H9 (cell line): ENCODE results near the gene WNT3. TPM values are rescaled to one million over a fixed set of nuclear protein-coding genes. Genes with fewer than 3 reads are reported as not detected.

Experiments used
- DNase-seq: peaks from one replicate; pipeline ENCODE4 v3.0.0-alpha.2; 2017
- H2AFZ ChIP-seq: one replicate; pipeline ENCODE4 v1.6.1; 2013; ENCODE audit warnings: mild to moderate bottlenecking, low read length, control low read depth, moderate library complexity
- H2AK5ac ChIP-seq: 2 replicates; pipeline ENCODE4 v1.6.1; 2013; ENCODE audit warnings: low read length, control low read depth, mixed read lengths; ENCODE audit not compliant: insufficient read length
- H2BK120ac ChIP-seq: one replicate; pipeline ENCODE4 v1.6.1; 2013; ENCODE audit warnings: low read depth, mild to moderate bottlenecking, low read length, control low read depth, inconsistent platforms; ENCODE audit not compliant: poor library complexity, severe bottlenecking
- H2BK12ac ChIP-seq: 2 replicates; pipeline ENCODE4 v1.6.1; 2013; ENCODE audit warnings: low read length, control low read depth, mixed read lengths, low read depth; ENCODE audit not compliant: insufficient read length
- H2BK15ac ChIP-seq: 2 replicates; pipeline ENCODE4 v1.6.1; 2013; ENCODE audit warnings: low read depth, low read length, control low read depth
- H2BK20ac ChIP-seq: one replicate; pipeline ENCODE4 v1.6.1; 2013; ENCODE audit warnings: low read depth, mild to moderate bottlenecking, low read length, control low read depth, inconsistent platforms; ENCODE audit not compliant: poor library complexity, severe bottlenecking
- H2BK5ac ChIP-seq: 2 replicates; pipeline ENCODE4 v1.6.1; 2013; ENCODE audit warnings: low read length, control low read depth, mixed read lengths; ENCODE audit not compliant: insufficient read length
- H3K14ac ChIP-seq: 2 replicates; pipeline ENCODE4 v1.6.1; 2013; ENCODE audit warnings: low read length, control low read depth; ENCODE audit not compliant: insufficient read depth
- H3K18ac ChIP-seq: 2 replicates; pipeline ENCODE4 v1.6.1; 2013; ENCODE audit warnings: low read depth, mild to moderate bottlenecking, mixed read lengths, low read length, control low read depth; ENCODE audit not compliant: insufficient read length
- H3K23ac ChIP-seq: 2 replicates; pipeline ENCODE4 v1.6.1; 2013; ENCODE audit warnings: low read length, control low read depth, mixed read lengths, low read depth; ENCODE audit not compliant: insufficient read length
- H3K23me2 ChIP-seq: 2 replicates; pipeline ENCODE4 v1.6.1; 2013; ENCODE audit warnings: low read depth, mild to moderate bottlenecking, mixed read lengths, low read length, control low read depth; ENCODE audit not compliant: insufficient read length, poor library complexity, severe bottlenecking
- H3K27ac ChIP-seq: 2 replicates; pipeline ENCODE4 v1.5.1; 2013; ENCODE audit warnings: low read length, control low read depth, mixed read lengths, low read depth; ENCODE audit not compliant: insufficient read length
- H3K27me3 ChIP-seq: 2 replicates; pipeline ENCODE4 v1.6.1; 2013; ENCODE audit warnings: low read length, control low read depth, inconsistent platforms; ENCODE audit not compliant: insufficient read depth
- H3K4ac ChIP-seq: 2 replicates; pipeline ENCODE4 v1.6.1; 2013; ENCODE audit warnings: low read depth, mild to moderate bottlenecking, control low read depth, inconsistent platforms, low read length, moderate library complexity
- H3K4me1 ChIP-seq: 2 replicates; pipeline ENCODE4 v1.6.1; 2013; ENCODE audit warnings: low read length, control low read depth, inconsistent platforms; ENCODE audit not compliant: insufficient read depth
- H3K4me2 ChIP-seq: 2 replicates; pipeline ENCODE4 v1.6.1; 2013; ENCODE audit warnings: low read length, control low read depth, mixed read lengths; ENCODE audit not compliant: insufficient read length, insufficient read depth
- H3K56ac ChIP-seq: 2 replicates; pipeline ENCODE4 v1.6.1; 2013; ENCODE audit warnings: low read depth, mild to moderate bottlenecking, mixed read lengths, low read length, control low read depth; ENCODE audit not compliant: insufficient read length
- H3K79me1 ChIP-seq: 2 replicates; pipeline ENCODE4 v1.6.1; 2013; ENCODE audit warnings: low read depth, mild to moderate bottlenecking, moderate library complexity, low read length, control low read depth, inconsistent platforms; ENCODE audit not compliant: insufficient read depth, poor library complexity, severe bottlenecking
- H3K79me2 ChIP-seq: 2 replicates; pipeline ENCODE4 v1.6.1; 2013; ENCODE audit warnings: low read length, control low read depth, inconsistent platforms; ENCODE audit not compliant: insufficient read depth
- H3K9ac ChIP-seq: 2 replicates; pipeline ENCODE4 v1.6.1; 2013; ENCODE audit warnings: low read length, control low read depth, mixed read lengths; ENCODE audit not compliant: insufficient read length; ENCODE audit errors: extremely low read depth
- H3K9me3 ChIP-seq: one replicate; pipeline ENCODE4 v1.6.1; 2013; ENCODE audit warnings: low read depth, low read length, inconsistent platforms; ENCODE audit not compliant: control insufficient read depth
- H3T11ph ChIP-seq: one replicate; pipeline ENCODE4 v1.6.1; 2013; ENCODE audit warnings: mild to moderate bottlenecking, low read length, control low read depth, inconsistent platforms
- H4K20me1 ChIP-seq: one replicate; pipeline ENCODE4 v1.6.1; 2013; ENCODE audit not compliant: control insufficient read depth, insufficient read length, insufficient read depth
- H4K5ac ChIP-seq: 2 replicates; pipeline ENCODE4 v1.6.1; 2013; ENCODE audit warnings: low read depth, mild to moderate bottlenecking, mixed read lengths, low read length, control low read depth; ENCODE audit not compliant: insufficient read length
- H4K8ac ChIP-seq: replicated peaks from 2 replicates; pipeline ENCODE4 v1.6.1; 2013; ENCODE audit warnings: low read length, control low read depth, mixed read lengths, low read depth; ENCODE audit not compliant: insufficient read length
- H4K91ac ChIP-seq: 2 replicates; pipeline ENCODE4 v1.6.1; 2013; ENCODE audit warnings: low read depth, mild to moderate bottlenecking, moderate library complexity, mixed read lengths, low read length, control low read depth; ENCODE audit not compliant: insufficient read length
- H3K27ac Mint-ChIP-seq, 3 experiments: 2 replicates in 2 of 3; 3 replicates in 1 of 3; pipeline ENCODE4 v1.8.0; 2020 to 2021; ENCODE audit warnings: mixed read lengths in 3 of 3, mild to moderate bottlenecking in 1 of 3, moderate library complexity in 1 of 3
- H3K27me3 Mint-ChIP-seq: 2 replicates; pipeline ENCODE4 v1.8.0; 2021; ENCODE audit warnings: low read depth, mild to moderate bottlenecking, moderate library complexity, mixed read lengths
- H3K36me3 Mint-ChIP-seq, 3 experiments: 2 replicates in 2 of 3; 3 replicates in 1 of 3; pipeline ENCODE4 v1.8.0; 2020 to 2021; ENCODE audit warnings: low read depth in 3 of 3, mixed read lengths in 3 of 3; ENCODE audit not compliant: insufficient read depth in 1 of 3
- H3K4me1 Mint-ChIP-seq, 2 experiments: 2 replicates each; pipeline ENCODE4 v1.8.0; 2020; ENCODE audit warnings: mixed read lengths in 2 of 2
- H3K4me3 Mint-ChIP-seq, 2 experiments: 2 replicates in 1 of 2; 3 replicates in 1 of 2; pipeline ENCODE4 v1.8.0; 2020 to 2021; ENCODE audit warnings: mild to moderate bottlenecking in 2 of 2, mixed read lengths in 2 of 2, moderate library complexity in 1 of 2
- H3K9me3 Mint-ChIP-seq, 2 experiments: 2 replicates in 1 of 2; 3 replicates in 1 of 2; pipeline ENCODE4 v1.8.0; 2020; ENCODE audit warnings: mild to moderate bottlenecking in 2 of 2, mixed read lengths in 2 of 2, moderate library complexity in 1 of 2
- CTCF ChIP-seq: fragments of 200-600 bp; sonication (generic); conservative IDR thresholded peaks from 3 replicates; pipeline ENCODE4 v1.8.0; 2021; ENCODE audit warnings: antibody characterized with exemption, mild to moderate bottlenecking
- WGBS: extraction: QIAGEN DNeasy Blood & Tissue Kit; methylation state at CpG from one replicate; pipeline ENCODE4 v1.1.7; 2013; ENCODE audit warnings: missing lambda C conversion rate, low lambda C conversion rate, mixed read lengths; ENCODE audit not compliant: insufficient read length; ENCODE audit errors: extremely low coverage; 5-methylcytosine and 5-hydroxymethylcytosine counted together
- total RNA-seq: library from RNA; stranded (reverse); gene quantifications from 2 replicates; pipeline ENCODE4 v1.2.1, GENCODE V29; 2021

Gene WNT3
- total RNA-seq, 1 experiment from 2014 or later, result 22.4 TPM

- Histone ChIP-seq H2BK15ac (no peak overlapping the region), H3K18ac (no peak overlapping the region), H3K79me2 (no peaks in the 10 kb centered on the region), H3K27ac (no peak overlapping the region), H3K79me1 (no peaks in the 10 kb centered on the region), H4K20me1 (no peaks in the 10 kb centered on the region), H3T11ph (no peak overlapping the region), H3K4ac (no peak overlapping the region), H3K4me2 (no peak overlapping the region), H2BK5ac (no peak overlapping the region), H2BK20ac (no peak overlapping the region), H4K91ac (no peak overlapping the region), H4K8ac (no peak overlapping the region), H3K14ac (no peak overlapping the region; the same call in 1 of the 2 replicates), H2AFZ (no peak overlapping the region), H3K9ac (no peak overlapping the region), H3K9me3 (no peaks in the 10 kb centered on the region), H3K27me3 (no peaks in the 10 kb centered on the region), H2AK5ac (no peak overlapping the region), H3K4me1 (no peaks in the 10 kb centered on the region), H2BK12ac (no peak overlapping the region), H4K5ac (no peak overlapping the region), H3K23ac (no peak overlapping the region), H2BK120ac (no peak overlapping the region), H3K23me2 (no peaks in the 10 kb centered on the region), H3K56ac (no peak overlapping the region)
- TF ChIP-seq CTCF, result no peak
- peak overlapping the region in 1 of 2 experiments; percentile 35; a peak in 1 of 5 replicates for H3K4me3 Mint-ChIP-seq
- H3K4me1 Mint-ChIP-seq, result peaks cover 34 to 43% of the 10 kb centered on the region in 2 experiments
- H3K36me3 Mint-ChIP-seq, result no peaks in the 10 kb centered on the region; a peak in 1 of 7 replicates
- H3K27me3 Mint-ChIP-seq, result peaks cover 38% of the 10 kb centered on the region
- H3K27ac Mint-ChIP-seq, result no peak overlapping the region
- peak; percentile 43 for DNase-seq
- no CpG with 5 or more reads among the region's 17 CpGs for WGBS
- no peaks in the 10 kb centered on the region; a peak in 1 of 5 replicates for H3K9me3 Mint-ChIP-seq
Measured at GRCh38 chr17:46832945-46833839, 14.7 kb upstream of the WNT3 start.
